Activated naive CD8-positive, alpha-beta T cell treated with anti-CD3 and anti-CD28 coated beads for 36 hours (primary cell): ENCODE results near the gene RBMS1. TPM values are rescaled to one million over a fixed set of nuclear protein-coding genes. Genes with fewer than 3 reads are reported as not detected.
"Not testable (repeated sequence)": the region's sequence is repeated elsewhere in the genome, so short reads cannot be mapped to it uniquely, and the experiment has no call there.

Experiments used
- DNase-seq: peaks from one replicate; pipeline ENCODE4 v3.0.0; 2021
- H3K27ac Mint-ChIP-seq: one replicate; pipeline ENCODE4 v1.8.0; 2022; ENCODE audit warnings: mild to moderate bottlenecking, moderate library complexity, mixed read lengths
- H3K27me3 Mint-ChIP-seq: one replicate; pipeline ENCODE4 v1.8.0; 2022; ENCODE audit warnings: mild to moderate bottlenecking, mixed read lengths
- H3K36me3 Mint-ChIP-seq: one replicate; pipeline ENCODE4 v1.8.0; 2021; ENCODE audit warnings: mild to moderate bottlenecking, mixed read lengths
- H3K4me1 Mint-ChIP-seq: one replicate; pipeline ENCODE4 v1.8.0; 2021; ENCODE audit warnings: mixed read lengths
- H3K4me3 Mint-ChIP-seq: one replicate; pipeline ENCODE4 v1.8.0; 2022; ENCODE audit warnings: mild to moderate bottlenecking, moderate library complexity, mixed read lengths
- H3K9me3 Mint-ChIP-seq: one replicate; pipeline ENCODE4 v1.8.0; 2022; ENCODE audit warnings: mixed read lengths
- total RNA-seq, 2 experiments: library from RNA; stranded (reverse); gene quantifications; one replicate each; pipeline ENCODE4 v1.2.3, GENCODE V29; 2021

Gene RBMS1
- total RNA-seq, 2 experiments from 2014 or later, result 39.3 to 39.9 TPM

DNA sequence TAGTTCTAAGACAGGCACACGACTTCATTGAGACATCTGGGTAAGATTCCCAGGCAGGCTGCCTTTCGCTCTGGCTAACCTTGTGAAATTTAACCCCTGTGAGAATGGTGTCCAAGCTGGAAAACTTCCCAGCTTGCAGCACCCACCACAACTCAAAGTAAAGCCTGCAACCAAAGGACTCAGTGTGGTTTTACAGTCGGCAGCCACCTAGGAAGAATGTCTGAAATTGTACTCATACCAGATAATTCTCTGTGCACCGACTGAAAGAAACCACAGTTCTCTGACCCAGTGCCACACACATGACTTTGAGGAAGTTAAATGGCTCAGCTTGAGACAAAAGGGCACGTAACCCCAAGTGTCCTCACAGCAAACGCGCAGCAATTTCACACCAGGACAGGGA is 125.7 kb downstream of the RBMS1 start:
- Mint-ChIP-seq H3K9me3 (no peaks in the 10 kb centered on the region), H3K4me1 (peaks cover 67% of the 10 kb centered on the region), H3K27ac (peak overlapping the region; percentile 26), H3K36me3 (peaks cover 27% of the 10 kb centered on the region), H3K27me3 (no peaks in the 10 kb centered on the region), H3K4me3 (peak overlapping the region; percentile 53)
- no peak for DNase-seq

DNA sequence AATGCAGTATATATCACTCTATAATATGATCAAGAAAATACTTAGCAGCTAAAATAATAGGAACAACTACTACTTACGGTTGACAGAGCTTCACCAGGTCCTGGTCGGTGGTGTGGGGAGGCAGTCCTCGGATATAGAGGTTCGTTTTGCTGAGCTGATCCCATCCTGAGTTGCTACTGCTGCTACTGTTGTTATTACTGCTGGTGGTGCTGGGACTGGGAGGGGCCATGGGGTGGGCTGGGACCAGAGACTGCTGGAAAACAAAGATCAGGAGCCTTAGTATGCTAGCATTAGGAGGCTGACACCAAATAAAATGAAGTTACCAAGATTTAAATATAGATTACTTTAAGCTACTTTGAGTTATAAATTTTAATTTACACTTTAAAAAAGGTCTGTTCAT is 126.5 kb downstream of the RBMS1 start:
- DNase-seq, H3K9me3 Mint-ChIP-seq, H3K27ac Mint-ChIP-seq, H3K4me3 Mint-ChIP-seq, H3K27me3 Mint-ChIP-seq: not testable (repeated sequence)
- H3K4me1 Mint-ChIP-seq, result peaks cover 60% of the 10 kb centered on the region
- peaks cover 27% of the 10 kb centered on the region for H3K36me3 Mint-ChIP-seq

DNA sequence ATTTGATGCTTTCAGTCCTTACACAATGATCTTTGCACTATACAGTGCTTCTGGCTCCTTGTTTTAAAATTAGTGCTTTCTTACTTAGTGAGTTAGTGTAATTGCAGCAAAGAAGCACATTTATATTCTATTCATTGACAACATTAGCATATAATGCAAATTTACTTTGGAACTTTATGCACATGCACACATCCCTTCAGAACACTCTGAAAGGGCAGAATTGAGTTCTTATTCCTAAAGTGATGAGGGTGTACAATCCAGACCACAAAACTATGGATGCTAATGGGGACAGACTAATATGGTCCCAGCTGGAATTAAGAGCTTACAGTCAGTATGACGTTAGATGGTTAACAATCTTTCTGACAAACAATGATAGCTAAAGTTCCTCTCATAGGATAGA is 127.1 kb downstream of the RBMS1 start:
- H3K9me3 Mint-ChIP-seq, result no peaks in the 10 kb centered on the region
- DNase-seq, result no peak
- H3K36me3 Mint-ChIP-seq, result peaks cover 27% of the 10 kb centered on the region
- H3K27ac Mint-ChIP-seq, result no peak overlapping the region
- no peak overlapping the region for H3K4me3 Mint-ChIP-seq
- peaks cover 56% of the 10 kb centered on the region for H3K4me1 Mint-ChIP-seq
- H3K27me3 Mint-ChIP-seq, result no peaks in the 10 kb centered on the region

DNA sequence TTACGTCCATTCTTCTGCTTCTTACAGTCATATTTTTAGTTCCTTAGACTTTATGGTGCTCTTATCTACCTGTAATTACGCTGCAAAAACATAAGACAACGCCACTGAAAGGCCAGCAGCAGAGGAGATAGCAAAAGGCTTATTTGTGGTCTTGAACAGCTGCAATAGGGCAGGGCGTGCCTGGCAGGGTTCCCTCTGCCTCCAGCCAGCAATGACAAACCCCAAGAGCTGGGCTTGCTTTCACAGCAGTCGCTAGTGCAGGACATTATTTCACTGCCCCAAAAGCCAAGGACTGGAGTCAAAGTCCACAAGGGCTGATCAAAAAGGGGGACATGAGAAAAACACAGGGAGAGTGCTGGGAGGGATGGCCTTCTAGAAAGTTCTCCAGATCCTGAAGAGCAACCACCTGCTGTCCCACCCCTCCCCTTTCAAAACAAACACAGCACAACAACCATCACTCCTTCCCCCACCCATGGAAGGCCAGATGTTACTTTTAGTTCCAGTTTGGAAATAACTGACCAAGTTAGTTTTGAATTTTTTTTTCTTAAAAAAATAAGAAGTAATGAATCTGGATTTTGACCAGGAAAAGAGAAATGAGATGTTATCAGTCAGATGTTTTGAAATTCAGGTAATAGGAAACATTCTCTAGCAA is 127.8 kb downstream of the RBMS1 start:
- no peak for DNase-seq
- H3K27me3 Mint-ChIP-seq, result no peaks in the 10 kb centered on the region
- peaks cover 27% of the 10 kb centered on the region for H3K36me3 Mint-ChIP-seq
- H3K9me3 Mint-ChIP-seq, result no peaks in the 10 kb centered on the region
- H3K4me3 Mint-ChIP-seq, result no peak overlapping the region
- peaks cover 56% of the 10 kb centered on the region for H3K4me1 Mint-ChIP-seq
- H3K27ac Mint-ChIP-seq, result no peak overlapping the region

DNA sequence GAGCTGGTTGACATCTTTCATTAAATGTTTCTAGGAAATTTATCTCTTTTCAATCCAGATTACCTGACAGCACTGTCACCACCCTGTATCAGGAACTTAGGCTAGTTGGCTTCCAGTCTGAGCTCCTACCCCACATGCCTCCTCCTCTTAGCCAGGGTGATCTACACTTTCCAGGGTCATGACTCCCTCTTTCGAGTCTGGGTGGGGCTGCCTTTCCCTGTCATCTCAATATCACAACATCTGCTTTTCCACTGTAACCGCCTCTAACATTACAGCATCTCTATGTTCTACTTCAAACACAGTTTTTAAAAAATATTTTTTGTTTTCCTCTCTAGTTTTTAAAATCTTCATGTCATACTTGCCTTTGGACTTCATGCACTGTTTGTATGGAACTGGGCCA is 129.2 kb downstream of the RBMS1 start:
- no peaks in the 10 kb centered on the region for H3K9me3 Mint-ChIP-seq
- H3K27ac Mint-ChIP-seq, result no peak overlapping the region
- peaks cover 53% of the 10 kb centered on the region for H3K4me1 Mint-ChIP-seq
- no peaks in the 10 kb centered on the region for H3K27me3 Mint-ChIP-seq
- peaks cover 31% of the 10 kb centered on the region for H3K36me3 Mint-ChIP-seq
- H3K4me3 Mint-ChIP-seq, result no peak overlapping the region
- no peak for DNase-seq

DNA sequence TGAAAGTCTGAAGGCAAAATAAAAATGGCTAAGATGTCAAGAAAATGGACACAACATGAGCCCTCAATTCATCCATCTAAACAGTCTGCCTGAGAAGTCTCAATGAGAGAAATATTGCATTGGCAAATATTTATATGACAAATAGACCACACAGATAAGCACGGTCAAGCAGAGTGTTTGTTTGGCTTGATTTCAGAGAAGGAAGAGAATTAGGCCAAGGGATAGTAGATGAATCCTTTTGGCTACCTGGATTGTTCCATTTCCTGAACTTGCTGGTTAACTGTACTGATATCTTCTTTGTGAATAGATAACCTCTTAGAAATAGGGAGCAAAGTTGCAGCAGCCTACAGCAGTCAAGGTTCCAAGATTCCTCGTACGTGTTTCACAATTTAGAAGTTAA is 129.6 kb downstream of the RBMS1 start:
- Mint-ChIP-seq H3K4me1 (peaks cover 51% of the 10 kb centered on the region), H3K27ac (no peak overlapping the region), H3K36me3 (peaks cover 31% of the 10 kb centered on the region), H3K27me3 (no peaks in the 10 kb centered on the region), H3K4me3 (no peak overlapping the region), H3K9me3 (no peaks in the 10 kb centered on the region)
- no peak for DNase-seq

DNA sequence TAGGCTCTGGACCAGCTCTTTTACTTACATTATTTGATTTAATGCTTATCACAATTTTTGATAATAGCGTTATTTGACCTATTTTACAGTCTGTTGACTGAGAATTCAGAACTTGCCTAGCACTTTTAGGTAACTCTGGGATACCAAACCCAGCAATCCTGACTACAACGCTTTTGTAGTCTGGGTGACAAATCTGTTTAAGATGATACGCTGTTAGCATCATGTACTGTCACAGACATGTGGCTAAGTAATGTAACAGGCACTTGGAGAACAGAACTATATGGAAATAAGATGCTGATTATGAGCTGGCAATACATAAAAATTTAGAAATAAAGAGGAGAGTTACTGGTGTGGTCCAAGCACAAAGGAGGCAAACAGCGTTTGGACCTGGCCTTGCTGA is 130.6 kb downstream of the RBMS1 start:
- DNase-seq, result no peak
- Mint-ChIP-seq H3K4me3 (no peak overlapping the region), H3K27ac (no peak overlapping the region), H3K36me3 (peaks cover 33% of the 10 kb centered on the region), H3K9me3 (no peaks in the 10 kb centered on the region), H3K27me3 (no peaks in the 10 kb centered on the region), H3K4me1 (peaks cover 47% of the 10 kb centered on the region)

DNA sequence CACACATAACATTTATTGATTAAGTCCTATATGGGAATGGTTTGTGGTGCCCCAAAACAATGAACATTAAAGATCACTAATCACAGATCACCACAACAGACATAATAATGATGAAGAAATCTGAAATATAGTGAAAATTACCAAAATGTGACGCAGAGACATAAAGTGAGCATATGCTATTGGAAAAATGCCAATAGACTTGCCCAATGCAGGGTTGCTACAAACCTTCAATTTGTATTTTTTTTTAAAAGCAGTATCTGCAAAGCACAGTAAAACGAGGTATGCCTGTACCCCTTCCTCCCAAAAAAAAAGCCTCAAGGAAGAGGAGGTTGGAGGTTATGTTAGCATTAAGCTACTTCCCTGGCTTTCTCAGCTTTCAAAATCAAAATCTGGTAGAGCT is 131.1 kb downstream of the RBMS1 start:
- peak overlapping the region; percentile 3 for H3K27ac Mint-ChIP-seq
- no peaks in the 10 kb centered on the region for H3K27me3 Mint-ChIP-seq
- DNase-seq, result no peak
- H3K9me3 Mint-ChIP-seq, result no peaks in the 10 kb centered on the region
- no peak overlapping the region for H3K4me3 Mint-ChIP-seq
- H3K4me1 Mint-ChIP-seq, result peaks cover 48% of the 10 kb centered on the region
- H3K36me3 Mint-ChIP-seq, result peaks cover 39% of the 10 kb centered on the region

DNA sequence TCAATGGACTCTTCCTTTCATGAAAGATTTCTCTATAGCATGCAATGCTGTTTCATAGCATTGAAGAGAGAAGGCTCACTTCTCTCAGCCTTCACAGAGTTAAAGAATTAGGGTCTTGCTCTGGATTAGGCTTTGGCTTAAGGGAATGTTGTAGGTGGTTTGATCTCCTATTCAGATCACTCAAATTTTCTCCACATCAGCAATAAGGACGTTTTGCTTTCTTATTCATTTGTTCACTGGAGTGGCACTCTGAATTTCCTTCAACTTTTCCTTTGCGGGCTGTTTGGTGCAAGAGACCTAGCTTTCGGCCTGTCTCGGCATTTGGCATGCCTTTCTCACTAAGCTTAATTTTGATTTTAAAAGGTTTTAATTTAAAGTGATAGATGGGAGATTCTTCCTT is 131.6 kb downstream of the RBMS1 start:
- H3K4me1 Mint-ChIP-seq, result peaks cover 50% of the 10 kb centered on the region
- H3K27ac Mint-ChIP-seq, result no peak overlapping the region
- DNase-seq, result no peak
- no peaks in the 10 kb centered on the region for H3K9me3 Mint-ChIP-seq
- H3K27me3 Mint-ChIP-seq, result no peaks in the 10 kb centered on the region
- no peak overlapping the region for H3K4me3 Mint-ChIP-seq
- peaks cover 42% of the 10 kb centered on the region for H3K36me3 Mint-ChIP-seq

DNA sequence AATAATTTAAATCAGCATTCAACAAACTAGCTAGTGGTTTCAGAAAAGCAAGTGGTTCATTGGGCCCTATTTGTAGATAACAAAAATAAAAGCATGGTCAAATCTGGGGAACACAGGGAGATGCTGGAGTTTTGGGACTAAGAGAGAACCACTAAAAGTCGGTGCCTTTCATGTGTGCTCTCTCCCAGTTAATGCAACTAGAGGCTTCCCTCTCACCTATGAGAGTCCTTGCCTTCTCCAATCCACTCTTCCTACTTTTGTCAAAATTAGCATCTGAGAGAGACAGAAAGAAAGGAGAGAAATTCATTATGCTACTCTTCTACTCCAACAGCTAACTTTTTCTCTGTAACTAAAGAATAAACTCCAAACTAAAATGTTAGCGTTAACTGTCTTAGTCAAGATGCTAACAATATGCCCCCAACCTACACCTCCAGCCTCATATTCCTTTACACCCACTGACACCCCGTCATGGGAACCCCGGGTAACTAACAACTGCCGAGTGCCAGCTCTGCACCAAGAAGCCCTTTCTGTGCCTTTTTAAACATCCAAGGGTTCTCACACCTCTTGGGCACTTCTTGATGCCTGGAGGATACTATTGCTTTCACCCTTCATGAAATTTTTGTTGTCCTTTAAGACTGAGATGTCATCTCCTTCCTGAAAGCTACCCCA is 133.4 kb downstream of the RBMS1 start:
- no peak overlapping the region for H3K4me3 Mint-ChIP-seq
- no peak overlapping the region for H3K27ac Mint-ChIP-seq
- H3K27me3 Mint-ChIP-seq, result no peaks in the 10 kb centered on the region
- H3K4me1 Mint-ChIP-seq, result peaks cover 52% of the 10 kb centered on the region
- DNase-seq, result no peak
- H3K9me3 Mint-ChIP-seq, result peaks cover 6% of the 10 kb centered on the region
- H3K36me3 Mint-ChIP-seq, result peaks cover 44% of the 10 kb centered on the region

DNA sequence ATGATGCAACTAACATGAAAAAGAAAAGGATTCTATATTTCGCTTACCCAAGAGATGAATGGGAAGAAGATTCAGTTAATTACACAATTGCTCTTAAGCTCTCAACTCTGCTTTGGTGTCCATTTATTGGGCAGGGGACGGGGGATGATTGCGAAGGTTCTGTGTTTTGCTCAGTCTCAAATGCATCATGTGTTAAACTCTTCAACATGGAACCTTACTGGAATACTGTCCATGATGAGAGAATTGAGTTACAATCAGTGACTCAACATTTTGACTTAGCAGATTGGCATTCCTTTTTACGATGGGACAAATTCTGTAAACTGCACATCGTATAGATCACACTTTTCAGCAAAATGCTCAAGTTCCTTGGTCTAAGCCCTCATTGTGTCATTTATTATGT is 135.6 kb downstream of the RBMS1 start:
- Mint-ChIP-seq H3K27me3 (no peaks in the 10 kb centered on the region), H3K4me3 (no peak overlapping the region), H3K36me3 (peaks cover 32% of the 10 kb centered on the region), H3K9me3 (peaks cover 6% of the 10 kb centered on the region), H3K4me1 (peaks cover 53% of the 10 kb centered on the region), H3K27ac (no peak overlapping the region)
- no peak for DNase-seq

DNA sequence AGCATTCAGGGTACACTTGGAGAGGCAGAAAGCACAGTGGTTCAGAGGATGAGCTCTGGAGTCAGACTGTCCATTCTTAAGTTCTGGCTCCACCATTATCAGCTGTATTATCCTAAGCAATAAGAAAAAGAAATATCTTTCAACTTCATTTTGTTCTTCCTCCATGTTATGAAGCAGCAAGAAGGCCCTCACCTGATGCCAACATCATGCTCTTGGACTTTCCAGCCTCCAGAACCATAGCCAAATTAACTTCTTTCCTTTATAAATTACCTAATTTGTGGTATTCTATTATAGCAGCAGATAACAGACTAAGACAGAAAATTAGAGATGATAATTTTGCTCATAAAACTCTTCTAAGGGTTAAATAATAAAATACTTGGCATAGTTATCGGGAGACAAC is 137.1 kb downstream of the RBMS1 start:
- no peak for DNase-seq
- H3K4me1 Mint-ChIP-seq, result peaks cover 63% of the 10 kb centered on the region
- H3K9me3 Mint-ChIP-seq, result peaks cover 6% of the 10 kb centered on the region
- no peak overlapping the region for H3K4me3 Mint-ChIP-seq
- H3K36me3 Mint-ChIP-seq, result peaks cover 31% of the 10 kb centered on the region
- H3K27me3 Mint-ChIP-seq, result no peaks in the 10 kb centered on the region
- no peak overlapping the region for H3K27ac Mint-ChIP-seq

DNA sequence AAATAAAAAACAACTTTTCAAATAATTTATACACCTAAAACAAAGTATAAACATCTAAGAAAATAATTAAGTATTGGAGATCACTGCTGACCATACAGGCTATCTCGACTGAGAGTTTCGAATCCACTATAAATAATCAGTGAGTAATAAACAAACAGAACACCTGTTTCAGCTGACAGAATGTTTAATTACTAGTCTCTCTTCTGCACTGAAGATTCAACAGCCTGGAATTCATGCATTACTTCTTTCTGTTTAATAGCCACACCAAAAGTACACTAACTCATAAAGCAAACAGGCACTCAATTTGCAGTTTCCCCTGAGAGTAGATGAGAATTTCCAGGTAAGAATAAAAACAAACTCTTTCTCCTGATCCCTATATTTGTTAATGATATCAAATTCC is 138.5 kb downstream of the RBMS1 start:
- peak overlapping the region; percentile 3 for H3K27ac Mint-ChIP-seq
- peaks cover 6% of the 10 kb centered on the region for H3K9me3 Mint-ChIP-seq
- peaks cover 56% of the 10 kb centered on the region for H3K4me1 Mint-ChIP-seq
- no peak overlapping the region for H3K4me3 Mint-ChIP-seq
- no peaks in the 10 kb centered on the region for H3K27me3 Mint-ChIP-seq
- H3K36me3 Mint-ChIP-seq, result peaks cover 30% of the 10 kb centered on the region
- DNase-seq, result no peak

DNA sequence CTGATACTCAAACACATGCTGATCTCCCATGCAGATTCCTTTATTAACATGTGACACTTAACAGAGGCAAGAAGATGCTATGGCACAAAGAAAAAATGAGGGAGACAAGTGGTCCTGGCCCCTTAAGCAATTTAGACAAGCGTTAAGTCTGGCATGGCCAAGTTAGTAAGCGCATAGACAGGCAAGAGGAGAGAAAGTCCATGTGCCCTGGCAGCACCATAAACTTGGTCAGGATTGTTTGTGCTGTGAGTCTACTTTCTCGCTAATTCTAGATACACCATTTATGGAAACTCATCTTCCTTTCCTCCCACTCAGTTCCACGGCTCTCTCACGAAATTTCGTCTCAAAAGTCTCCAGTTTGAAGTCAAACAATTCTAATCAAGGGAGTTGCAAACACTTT is 138.9 kb downstream of the RBMS1 start:
- DNase-seq, result no peak
- Mint-ChIP-seq H3K27me3 (no peaks in the 10 kb centered on the region), H3K27ac (peak overlapping the region; percentile 46), H3K36me3 (peaks cover 30% of the 10 kb centered on the region), H3K9me3 (peaks cover 6% of the 10 kb centered on the region), H3K4me3 (no peak overlapping the region), H3K4me1 (peaks cover 55% of the 10 kb centered on the region)

DNA sequence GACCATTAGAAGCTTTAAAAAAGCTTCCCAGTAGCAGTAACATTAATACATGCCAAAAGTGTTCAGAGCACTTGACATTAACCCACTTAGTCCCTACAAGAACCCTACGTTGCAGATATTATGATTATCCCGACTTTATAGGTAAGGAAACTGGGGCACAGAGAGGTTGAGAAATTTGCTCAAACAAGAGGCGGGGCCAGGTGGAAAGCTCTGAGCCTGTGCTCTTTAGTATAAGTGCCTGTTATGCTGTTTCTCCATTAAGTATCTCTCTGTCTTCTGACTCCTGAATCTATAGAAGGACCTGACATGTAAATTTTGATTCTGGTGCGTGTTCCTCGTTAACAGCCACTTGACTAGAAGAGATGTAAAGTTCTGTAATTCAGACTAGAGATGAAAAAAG is 139.8 kb downstream of the RBMS1 start:
- H3K4me1 Mint-ChIP-seq, result peaks cover 58% of the 10 kb centered on the region

DNA sequence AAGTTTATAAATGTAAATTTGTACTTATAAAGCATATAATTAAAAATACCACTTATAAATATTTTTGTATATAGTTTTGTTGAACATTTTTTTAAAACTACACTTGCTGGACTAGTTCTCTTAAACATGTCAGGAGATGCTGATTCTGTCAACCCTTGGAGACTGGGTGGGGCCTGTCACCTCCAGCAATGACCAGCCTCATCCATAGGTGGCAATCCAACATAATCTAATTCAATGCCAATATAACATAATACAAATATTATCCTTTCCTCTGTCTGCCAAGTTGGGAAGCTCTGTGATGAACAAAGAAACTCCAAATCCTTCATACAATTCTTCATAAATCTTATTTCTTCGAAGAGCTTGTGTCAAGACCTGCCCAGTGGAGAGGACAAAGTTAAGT is 140.4 kb downstream of the RBMS1 start:
- H3K36me3 Mint-ChIP-seq, result peaks cover 31% of the 10 kb centered on the region
- peaks cover 62% of the 10 kb centered on the region for H3K4me1 Mint-ChIP-seq
- no peaks in the 10 kb centered on the region for H3K27me3 Mint-ChIP-seq
- H3K27ac Mint-ChIP-seq, result no peak overlapping the region
- H3K9me3 Mint-ChIP-seq, result peaks cover 6% of the 10 kb centered on the region
- DNase-seq, result no peak
- H3K4me3 Mint-ChIP-seq, result no peak overlapping the region

More for the DNA sequence above, 139.8 kb downstream of the RBMS1 start:
- H3K27ac Mint-ChIP-seq, result no peak overlapping the region
- no peak for DNase-seq
- peaks cover 32% of the 10 kb centered on the region for H3K36me3 Mint-ChIP-seq
- H3K9me3 Mint-ChIP-seq, result peaks cover 6% of the 10 kb centered on the region
- no peaks in the 10 kb centered on the region for H3K27me3 Mint-ChIP-seq
- H3K4me3 Mint-ChIP-seq, result no peak overlapping the region
